Ishikawa (cell line): ENCODE results near the gene HEBP1.

ENCODE experiments used
- CEBPB ChIP-seq: IDR thresholded peaks from 2 replicates; pipeline ENCODE4 v1.6.1; 2012
- CREB1 ChIP-seq: IDR thresholded peaks from 2 replicates; pipeline ENCODE4 v1.6.1; 2012; ENCODE audit warnings: low read depth
- EGR1 ChIP-seq: IDR thresholded peaks from 2 replicates; pipeline ENCODE4 v1.6.1; 2012
- EP300 ChIP-seq: IDR thresholded peaks from 2 replicates; pipeline ENCODE4 v1.6.1; 2012; ENCODE audit warnings: borderline replicate concordance
- FOXM1 ChIP-seq: IDR thresholded peaks from 2 replicates; pipeline ENCODE4 v1.6.1; 2012; ENCODE audit warnings: low read depth, borderline replicate concordance
- NFIC ChIP-seq: IDR thresholded peaks from 2 replicates; pipeline ENCODE4 v1.6.1; 2012
- RAD21 ChIP-seq: IDR thresholded peaks from 2 replicates; pipeline ENCODE4 v1.6.1; 2012; ENCODE audit warnings: low read depth
- TAF1 ChIP-seq: IDR thresholded peaks from 2 replicates; pipeline ENCODE4 v1.6.1; 2012; ENCODE audit warnings: low read depth, mild to moderate bottlenecking
- TCF12 ChIP-seq: IDR thresholded peaks from 2 replicates; pipeline ENCODE4 v1.6.1; 2012; ENCODE audit warnings: low read depth
- TEAD4 ChIP-seq: IDR thresholded peaks from 2 replicates; pipeline ENCODE4 v1.6.1; 2012
- USF1 ChIP-seq: IDR thresholded peaks from 2 replicates; pipeline ENCODE4 v1.6.1; 2012
- YY1 ChIP-seq: IDR thresholded peaks from 2 replicates; pipeline ENCODE4 v1.6.1; 2012; ENCODE audit warnings: low read depth
- ZBTB7A ChIP-seq: IDR thresholded peaks from 2 replicates; pipeline ENCODE4 v1.6.1; 2012; ENCODE audit warnings: low read depth
- TF ChIP-seq, protein P1 (sequence below): IDR thresholded peaks from 2 replicates; pipeline ENCODE4 v1.6.1; 2012
- TF ChIP-seq, protein P2 (sequence below): IDR thresholded peaks from 2 replicates; pipeline ENCODE4 v1.6.1; 2012; ENCODE audit warnings: low read depth, mild to moderate bottlenecking

HEBP1 gene

DNA sequence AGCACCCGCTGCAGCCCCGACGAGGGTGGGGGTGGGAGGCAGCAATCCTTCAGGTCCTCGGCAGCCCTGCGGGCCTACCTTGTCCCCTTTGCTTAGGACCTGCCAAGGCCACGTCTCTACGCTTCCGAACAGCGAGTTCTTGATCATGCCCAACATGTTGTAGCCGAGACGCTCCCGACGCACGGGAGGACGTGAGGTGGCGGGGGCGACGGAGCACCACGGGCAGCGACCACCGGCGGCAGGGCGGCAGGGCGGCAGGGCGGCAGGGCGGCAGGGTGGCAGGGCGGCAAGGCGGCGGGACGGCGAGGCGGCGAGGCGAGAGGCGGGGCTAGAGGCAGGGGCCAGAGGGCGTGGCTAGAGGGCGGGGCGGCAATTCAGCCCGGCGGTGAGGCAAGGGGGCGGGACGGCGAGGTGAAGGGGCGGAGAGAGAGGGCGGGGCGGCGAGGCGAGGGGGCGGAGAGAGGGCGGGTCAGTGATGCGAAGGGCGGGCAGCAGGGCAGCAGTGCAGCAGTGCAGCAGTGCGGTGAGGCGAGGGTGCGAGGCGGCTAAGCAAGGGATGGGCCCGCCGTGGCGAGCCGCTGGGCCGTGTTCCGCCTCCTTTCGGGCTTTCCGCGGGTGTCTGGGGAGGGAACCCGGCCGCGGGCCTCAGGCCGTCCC lies at the start of gene HEBP1:
HEBP1 (minus strand) TSS at position 307 of the 657 bp plus-strand sequence; CDS start at position 156, 151 bp downstream.
- TF ChIP-seq EP300: no peak
- no peak for TF ChIP-seq FOXM1
- no peak for TF ChIP-seq RAD21
- TF ChIP-seq TEAD4: no peak; the same call in 1 of the 2 replicates
- TF ChIP-seq, protein P1, sequence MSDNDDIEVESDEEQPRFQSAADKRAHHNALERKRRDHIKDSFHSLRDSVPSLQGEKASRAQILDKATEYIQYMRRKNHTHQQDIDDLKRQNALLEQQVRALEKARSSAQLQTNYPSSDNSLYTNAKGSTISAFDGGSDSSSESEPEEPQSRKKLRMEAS: peak; percentile 93
- peak; percentile 8; the same call in 1 of the 2 replicates for TF ChIP-seq CREB1
- TF ChIP-seq TCF12: peak; percentile 75
- TF ChIP-seq, protein P2, sequence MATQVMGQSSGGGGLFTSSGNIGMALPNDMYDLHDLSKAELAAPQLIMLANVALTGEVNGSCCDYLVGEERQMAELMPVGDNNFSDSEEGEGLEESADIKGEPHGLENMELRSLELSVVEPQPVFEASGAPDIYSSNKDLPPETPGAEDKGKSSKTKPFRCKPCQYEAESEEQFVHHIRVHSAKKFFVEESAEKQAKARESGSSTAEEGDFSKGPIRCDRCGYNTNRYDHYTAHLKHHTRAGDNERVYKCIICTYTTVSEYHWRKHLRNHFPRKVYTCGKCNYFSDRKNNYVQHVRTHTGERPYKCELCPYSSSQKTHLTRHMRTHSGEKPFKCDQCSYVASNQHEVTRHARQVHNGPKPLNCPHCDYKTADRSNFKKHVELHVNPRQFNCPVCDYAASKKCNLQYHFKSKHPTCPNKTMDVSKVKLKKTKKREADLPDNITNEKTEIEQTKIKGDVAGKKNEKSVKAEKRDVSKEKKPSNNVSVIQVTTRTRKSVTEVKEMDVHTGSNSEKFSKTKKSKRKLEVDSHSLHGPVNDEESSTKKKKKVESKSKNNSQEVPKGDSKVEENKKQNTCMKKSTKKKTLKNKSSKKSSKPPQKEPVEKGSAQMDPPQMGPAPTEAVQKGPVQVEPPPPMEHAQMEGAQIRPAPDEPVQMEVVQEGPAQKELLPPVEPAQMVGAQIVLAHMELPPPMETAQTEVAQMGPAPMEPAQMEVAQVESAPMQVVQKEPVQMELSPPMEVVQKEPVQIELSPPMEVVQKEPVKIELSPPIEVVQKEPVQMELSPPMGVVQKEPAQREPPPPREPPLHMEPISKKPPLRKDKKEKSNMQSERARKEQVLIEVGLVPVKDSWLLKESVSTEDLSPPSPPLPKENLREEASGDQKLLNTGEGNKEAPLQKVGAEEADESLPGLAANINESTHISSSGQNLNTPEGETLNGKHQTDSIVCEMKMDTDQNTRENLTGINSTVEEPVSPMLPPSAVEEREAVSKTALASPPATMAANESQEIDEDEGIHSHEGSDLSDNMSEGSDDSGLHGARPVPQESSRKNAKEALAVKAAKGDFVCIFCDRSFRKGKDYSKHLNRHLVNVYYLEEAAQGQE: no peak
- no peak for TF ChIP-seq CEBPB
- no peak for TF ChIP-seq ZBTB7A
- TF ChIP-seq EGR1: no peak; the same call in none of the 2 replicates
- 0 out of 2 replicates have a peak, but pooled peaks have one; percentile 7 for TF ChIP-seq USF1
- TF ChIP-seq TAF1: peak; percentile 78
- 0 out of 2 replicates have a peak, but pooled peaks have one; percentile 15 for TF ChIP-seq NFIC
- TF ChIP-seq YY1: peak; percentile 53

DNA sequence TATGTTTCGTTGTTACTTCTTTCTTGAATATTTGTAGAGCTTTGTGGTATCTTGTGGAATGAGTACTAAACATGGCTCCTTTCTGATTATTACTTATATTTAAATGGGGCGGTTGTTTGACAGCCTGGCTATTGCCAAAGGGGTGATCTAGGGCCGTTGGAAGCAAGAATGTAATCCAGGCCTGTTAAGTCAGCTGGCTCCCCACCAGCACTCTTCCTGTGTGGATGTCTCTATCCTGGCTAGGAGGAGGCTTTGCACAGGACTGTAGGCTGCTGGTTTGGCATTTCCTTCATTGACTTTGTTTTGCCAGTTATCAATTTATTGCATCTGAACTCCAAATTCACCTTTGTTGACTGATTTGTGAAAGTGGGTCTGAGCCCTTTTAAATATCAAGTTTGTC lies 49.8 kb upstream of the HEBP1 start:
- no peak for TF ChIP-seq TAF1
- TF ChIP-seq ZBTB7A: no peak
- TF ChIP-seq TEAD4: no peak
- no peak for TF ChIP-seq CEBPB
- TF ChIP-seq USF1: no peak
- no peak for TF ChIP-seq EP300
- TF ChIP-seq EGR1: no peak
- no peak for TF ChIP-seq CREB1
- no peak for TF ChIP-seq YY1
- no peak for TF ChIP-seq RAD21
- TF ChIP-seq FOXM1: no peak
- no peak for TF ChIP-seq NFIC
- TF ChIP-seq, protein P1: no peak
- TF ChIP-seq TCF12: no peak
- TF ChIP-seq, protein P2: no peak

- TF ChIP-seq ZBTB7A: no peak
- TF ChIP-seq RAD21: no peak
- TF ChIP-seq CREB1: no peak
- TF ChIP-seq TEAD4: no peak
- no peak for TF ChIP-seq YY1
- no peak for TF ChIP-seq EP300
These were observed 46.9 kb upstream of the HEBP1 start for GRCh38 chr12:13046964-13047363.

GRCh38 chr12:13045816-13046215 lies 45.8 kb upstream of the HEBP1 start:
- TF ChIP-seq, protein P1: no peak
- no peak for TF ChIP-seq YY1
- TF ChIP-seq TAF1: no peak
- no peak for TF ChIP-seq NFIC
- TF ChIP-seq CEBPB: no peak
- TF ChIP-seq CREB1: no peak
- TF ChIP-seq USF1: no peak
- no peak for TF ChIP-seq ZBTB7A
- TF ChIP-seq FOXM1: no peak
- no peak for TF ChIP-seq RAD21
- no peak for TF ChIP-seq EGR1
- no peak for TF ChIP-seq EP300
- no peak for TF ChIP-seq TCF12
- TF ChIP-seq, protein P2: no peak
- no peak for TF ChIP-seq TEAD4
